Testis (tissue), 2 donors: ENCODE data around the gene CDC25C.

ENCODE experiments used
- CTCF ChIP-seq, 3 experiments: fragments of 450-650 bp in 2 of 3; fragments of 200-600 bp in 1 of 3; sonication (generic) in 1 of 3; IDR thresholded peaks; one replicate each; pipeline ENCODE4 v1.5.1; 2016 to 2019; ENCODE audit warnings: antibody characterized with exemption in 3 of 3, mild to moderate bottlenecking in 2 of 3, moderate library complexity in 1 of 3
- POLR2A ChIP-seq: fragments of 450-650 bp; IDR thresholded peaks from one replicate; pipeline ENCODE4 v1.6.1; 2017; ENCODE audit warnings: antibody characterized with exemption, mild to moderate bottlenecking, moderate library complexity

DNA sequence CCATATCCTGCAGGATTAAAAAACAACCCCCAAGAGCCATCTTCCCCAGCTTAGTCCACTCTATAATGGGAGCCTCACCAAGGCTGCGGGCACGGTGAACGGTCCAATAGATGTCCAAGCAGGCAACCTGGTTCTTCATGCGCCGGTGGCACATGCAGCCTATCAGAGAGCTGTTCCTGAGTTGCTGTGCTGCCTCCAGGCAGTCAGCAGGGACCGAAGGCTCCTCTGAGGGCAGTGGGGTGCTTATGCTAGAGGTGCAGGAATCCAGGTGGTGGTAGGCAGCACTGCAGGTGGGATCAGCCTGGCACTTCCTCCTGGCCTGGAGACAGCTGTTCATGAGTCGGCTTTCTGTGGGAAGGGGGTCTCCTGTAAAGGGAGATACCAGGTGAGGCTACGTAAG, 67.4 kb downstream of the CDC25C start:
- TF ChIP-seq CTCF (IDR thresholded peaks at IDR 0.05), result no peak
- TF ChIP-seq POLR2A, result no peak
